GM10266 (cell line): Measurements from ENCODE around the gene HSF5.
A peak's percentile ranks its signal among the peaks of the same experiment; 100 is the strongest.

ENCODE experiments used
- DNase-seq: peaks from one replicate; pipeline ENCODE4 v3.0.0; 2012; ENCODE audit errors: extremely low spot score
- TF ChIP-seq, protein P1 (sequence below): IDR thresholded peaks from 2 replicates; pipeline ENCODE4 v1.5.1; 2012; ENCODE audit warnings: mild to moderate bottlenecking, low read depth; ENCODE audit not compliant: control insufficient read depth, insufficient read depth; ENCODE audit errors: missing control alignments

The HSF5 gene, protein sequence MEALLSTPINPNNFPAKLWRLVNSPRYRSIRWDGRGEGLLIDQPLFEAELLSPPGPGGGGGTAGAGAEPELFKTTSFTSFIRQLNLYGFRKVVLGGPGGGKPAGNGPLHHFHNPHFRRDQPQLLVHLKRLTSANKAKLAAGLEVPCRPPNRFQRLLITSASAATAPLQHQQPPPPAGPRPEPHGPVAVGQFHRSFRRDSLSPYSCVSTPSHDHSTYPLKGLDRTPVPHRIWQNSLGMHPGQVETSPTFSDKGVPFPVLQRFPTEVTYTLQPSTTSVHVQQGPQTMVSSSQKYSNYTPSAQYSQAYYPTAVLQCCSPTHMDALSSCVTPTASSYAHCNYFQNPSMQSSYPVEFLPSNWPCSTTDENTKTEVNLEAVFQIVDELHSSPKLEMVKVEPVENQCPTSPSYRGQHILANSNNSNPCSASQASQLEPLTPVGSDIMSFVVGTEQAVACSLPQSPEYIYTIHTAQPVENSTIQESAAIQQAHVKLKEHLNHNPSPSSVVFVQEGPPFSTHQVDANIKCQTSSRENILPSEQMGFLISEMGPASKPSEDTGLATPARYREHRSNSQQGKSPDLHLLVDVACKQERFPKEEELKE

DNA sequence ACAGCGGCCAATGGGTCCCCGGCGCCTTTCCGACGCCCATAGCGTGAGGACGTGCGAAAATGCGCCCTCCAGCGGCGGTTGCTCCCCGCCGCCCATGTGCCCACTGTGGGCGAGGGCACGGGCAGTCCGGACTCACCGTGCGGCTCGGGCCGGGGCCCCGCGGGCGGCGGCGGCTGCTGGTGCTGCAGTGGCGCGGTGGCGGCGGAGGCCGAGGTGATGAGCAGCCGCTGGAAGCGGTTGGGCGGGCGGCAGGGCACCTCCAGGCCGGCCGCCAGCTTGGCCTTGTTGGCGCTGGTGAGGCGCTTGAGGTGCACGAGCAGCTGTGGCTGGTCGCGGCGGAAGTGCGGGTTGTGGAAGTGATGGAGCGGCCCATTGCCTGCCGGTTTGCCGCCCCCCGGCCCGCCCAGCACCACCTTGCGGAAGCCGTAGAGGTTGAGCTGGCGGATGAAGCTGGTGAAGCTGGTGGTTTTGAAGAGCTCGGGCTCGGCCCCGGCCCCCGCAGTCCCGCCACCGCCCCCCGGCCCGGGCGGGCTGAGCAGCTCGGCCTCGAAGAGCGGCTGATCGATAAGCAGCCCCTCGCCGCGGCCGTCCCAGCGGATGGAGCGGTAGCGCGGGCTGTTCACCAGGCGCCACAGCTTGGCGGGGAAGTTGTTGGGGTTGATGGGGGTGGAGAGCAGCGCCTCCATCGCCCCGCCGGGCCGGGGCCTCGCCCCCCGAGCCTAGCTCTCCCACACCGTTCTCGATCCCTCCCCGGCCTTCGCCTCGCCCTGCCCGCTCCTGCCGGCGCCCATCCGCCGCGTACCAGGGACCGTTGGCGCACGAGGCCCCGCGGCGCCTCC is at the start of gene HSF5:
TSS of gene HSF5 (minus strand) at position 820 of the 839 bp plus-strand sequence. CDS start at position 686, 134 bp downstream.
- TF ChIP-seq, protein P1, sequence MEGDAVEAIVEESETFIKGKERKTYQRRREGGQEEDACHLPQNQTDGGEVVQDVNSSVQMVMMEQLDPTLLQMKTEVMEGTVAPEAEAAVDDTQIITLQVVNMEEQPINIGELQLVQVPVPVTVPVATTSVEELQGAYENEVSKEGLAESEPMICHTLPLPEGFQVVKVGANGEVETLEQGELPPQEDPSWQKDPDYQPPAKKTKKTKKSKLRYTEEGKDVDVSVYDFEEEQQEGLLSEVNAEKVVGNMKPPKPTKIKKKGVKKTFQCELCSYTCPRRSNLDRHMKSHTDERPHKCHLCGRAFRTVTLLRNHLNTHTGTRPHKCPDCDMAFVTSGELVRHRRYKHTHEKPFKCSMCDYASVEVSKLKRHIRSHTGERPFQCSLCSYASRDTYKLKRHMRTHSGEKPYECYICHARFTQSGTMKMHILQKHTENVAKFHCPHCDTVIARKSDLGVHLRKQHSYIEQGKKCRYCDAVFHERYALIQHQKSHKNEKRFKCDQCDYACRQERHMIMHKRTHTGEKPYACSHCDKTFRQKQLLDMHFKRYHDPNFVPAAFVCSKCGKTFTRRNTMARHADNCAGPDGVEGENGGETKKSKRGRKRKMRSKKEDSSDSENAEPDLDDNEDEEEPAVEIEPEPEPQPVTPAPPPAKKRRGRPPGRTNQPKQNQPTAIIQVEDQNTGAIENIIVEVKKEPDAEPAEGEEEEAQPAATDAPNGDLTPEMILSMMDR: peak; percentile 53
- DNase-seq: peak; percentile 66

DNA sequence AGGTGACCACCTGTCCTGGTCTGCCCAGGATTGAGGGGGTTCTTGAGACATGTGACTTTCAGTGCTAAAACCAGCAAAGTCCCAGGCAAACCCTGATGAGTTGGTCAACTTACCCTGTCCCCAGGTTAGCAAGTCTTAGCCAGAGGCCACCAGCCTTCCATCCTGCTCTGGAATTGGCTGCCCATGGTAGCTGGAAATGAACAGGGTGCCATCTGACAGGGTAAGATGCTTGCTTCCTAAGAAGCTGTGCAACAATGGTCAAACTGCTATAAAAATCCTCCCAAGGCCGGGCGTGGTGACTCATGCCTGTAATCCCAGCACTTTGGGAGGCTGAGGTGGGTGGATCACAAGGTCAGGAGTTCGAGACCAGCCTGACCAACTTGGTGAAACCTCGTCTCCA is 49.1 kb upstream of the HSF5 start:
- DNase-seq: no peak
- TF ChIP-seq, protein P1: no peak

DNA sequence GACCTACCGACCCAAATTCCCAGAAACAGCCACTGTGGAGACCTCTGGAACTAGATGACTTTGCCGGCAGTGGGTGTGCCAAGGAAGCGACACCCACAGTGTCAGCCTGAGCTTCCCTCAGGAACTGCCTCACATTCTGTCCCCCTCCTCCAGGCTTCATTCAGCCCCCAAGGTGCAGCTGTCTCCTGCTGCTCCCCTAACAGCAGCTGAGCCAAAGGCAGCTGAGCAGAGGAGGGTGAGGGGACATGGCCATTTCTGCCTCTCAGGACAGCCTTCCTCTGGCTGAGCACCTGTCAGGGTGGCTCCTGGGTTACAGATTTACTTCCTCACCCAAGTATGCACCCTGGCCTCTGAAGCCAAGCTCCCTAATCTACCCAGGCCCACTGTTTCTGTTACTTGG is 48.3 kb upstream of the HSF5 start:
- DNase-seq: no peak
- TF ChIP-seq, protein P1: no peak

DNA sequence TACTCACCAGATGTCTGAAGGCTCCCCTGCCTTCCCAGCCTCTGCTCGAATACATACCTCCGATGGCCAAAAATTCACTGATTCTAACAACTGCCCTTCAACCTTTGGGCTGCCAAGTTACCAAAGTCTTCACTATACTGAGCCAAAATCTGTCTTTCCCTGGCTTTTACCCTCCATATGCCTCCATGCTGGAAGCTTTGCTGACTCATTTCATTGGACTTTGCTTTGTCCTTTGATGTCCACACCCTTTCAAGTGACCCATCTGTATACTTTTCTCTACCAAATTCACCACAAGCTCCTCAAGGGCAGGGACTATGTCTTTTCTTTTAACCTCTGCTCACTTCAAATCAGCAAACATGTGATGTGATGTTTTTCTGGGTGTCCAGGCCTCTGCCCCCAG is 47.2 kb upstream of the HSF5 start:
- TF ChIP-seq, protein P1: no peak
- no peak for DNase-seq

DNA sequence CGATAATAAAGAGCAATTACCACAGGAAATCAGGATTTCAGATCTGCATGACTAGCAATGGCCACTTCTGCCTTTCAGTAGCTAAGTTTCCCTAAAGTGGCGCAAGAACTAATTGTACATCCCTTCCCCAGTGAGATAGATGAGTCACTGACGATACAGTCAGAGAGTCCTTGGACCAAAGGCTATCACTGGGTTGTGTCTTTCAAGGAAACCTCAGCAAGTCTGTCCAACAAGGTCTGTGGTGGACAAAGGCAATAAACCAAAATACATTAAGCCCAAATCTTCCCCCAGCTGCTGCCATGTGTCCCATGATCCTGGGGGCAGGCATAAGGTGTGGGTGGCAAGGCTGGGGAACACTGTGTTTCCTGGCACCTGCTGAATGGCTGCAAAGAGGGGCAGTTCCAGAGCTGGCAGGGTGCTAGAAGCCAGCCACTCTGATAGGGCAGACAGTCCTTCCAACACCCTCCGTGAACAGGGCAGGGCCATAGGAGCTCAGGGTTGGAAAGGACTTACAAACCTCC is 46.8 kb upstream of the HSF5 start:
- TF ChIP-seq, protein P1: no peak
- no peak for DNase-seq

DNA sequence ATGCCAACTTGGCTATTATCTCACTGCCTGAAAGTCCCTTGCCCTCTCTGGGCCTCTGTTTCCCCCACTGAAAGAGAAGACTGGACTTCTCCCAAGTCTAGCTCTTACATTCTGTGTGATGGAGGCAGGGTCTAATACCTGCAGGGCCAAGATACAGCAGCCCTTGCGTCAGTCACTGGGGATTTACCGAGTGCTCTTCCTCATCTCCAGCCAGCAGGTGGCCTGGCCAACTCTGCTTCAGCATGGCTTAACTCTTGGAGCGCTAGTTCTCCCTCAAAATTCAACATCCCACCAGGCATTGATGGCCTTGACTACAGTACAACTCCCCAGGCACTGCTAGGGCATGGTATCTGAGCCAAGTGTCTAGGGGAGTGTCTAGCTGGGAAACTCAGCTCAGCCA is 46.1 kb upstream of the HSF5 start:
- TF ChIP-seq, protein P1: no peak
- no peak for DNase-seq
